DOHH2 (cell line): ENCODE data around the gene PHRF1.

Experiments
- H3F3A ChIP-seq: fragments of 200-600 bp; sonication (generic), shearing (Covaris generic); 2 replicates; pipeline ENCODE4 v1.6.0; 2016; ENCODE audit warnings: antibody characterized with exemption, mild to moderate bottlenecking; ENCODE audit not compliant: control insufficient read depth, insufficient read depth
- H3K27ac ChIP-seq: fragments of 200-600 bp; sonication (generic); 2 replicates; pipeline ENCODE4 v1.5.1; 2014; ENCODE audit warnings: low read depth, mild to moderate bottlenecking, low read length, moderate library complexity
- H3K27me3 ChIP-seq: fragments of 200-600 bp; sonication (generic); 2 replicates; pipeline ENCODE4 v1.6.1; 2014; ENCODE audit warnings: mild to moderate bottlenecking, low read length, mixed read lengths; ENCODE audit not compliant: control insufficient read depth
- H3K36me3 ChIP-seq: fragments of 200-600 bp; sonication (generic); 2 replicates; pipeline ENCODE4 v1.6.1; 2014; ENCODE audit warnings: mild to moderate bottlenecking, low read length, moderate library complexity, mixed read lengths; ENCODE audit not compliant: control insufficient read depth
- H3K4me1 ChIP-seq: fragments of 200-600 bp; sonication (generic); 2 replicates; pipeline ENCODE4 v1.6.1; 2014; ENCODE audit warnings: mild to moderate bottlenecking, low read length, mixed read lengths; ENCODE audit not compliant: control insufficient read depth
- H3K4me2 ChIP-seq: fragments of 200-600 bp; sonication (generic); 2 replicates; pipeline ENCODE4 v1.6.0; 2014; ENCODE audit warnings: mild to moderate bottlenecking, low read length, moderate library complexity
- H3K4me3 ChIP-seq: fragments of 200-600 bp; sonication (generic); 2 replicates; pipeline ENCODE4 v1.5.1; 2014; ENCODE audit warnings: mild to moderate bottlenecking, low read length, mixed read lengths
- H3K79me2 ChIP-seq: fragments of 200-600 bp; sonication (generic); 2 replicates; pipeline ENCODE4 v1.6.1; 2014; ENCODE audit warnings: mild to moderate bottlenecking, low read length, mixed read lengths; ENCODE audit not compliant: control insufficient read depth
- H3K9me2 ChIP-seq: fragments of 200-600 bp; sonication (generic); replicated peaks from 2 replicates; pipeline ENCODE4 v1.6.1; 2014; ENCODE audit warnings: mild to moderate bottlenecking, low read length, mixed read lengths; ENCODE audit not compliant: control insufficient read depth
- H3K9me3 ChIP-seq: fragments of 200-600 bp; sonication (generic); 2 replicates; pipeline ENCODE4 v1.6.1; 2014; ENCODE audit warnings: antibody characterized with exemption, low read length, mixed read lengths; ENCODE audit not compliant: control insufficient read depth, insufficient read depth
- H4K20me1 ChIP-seq: fragments of 200-600 bp; sonication (generic); 2 replicates; pipeline ENCODE4 v1.6.0; 2014; ENCODE audit warnings: low read depth, mild to moderate bottlenecking, antibody characterized with exemption, low read length, moderate library complexity; ENCODE audit not compliant: control insufficient read depth, insufficient read depth
- EZH2phosphoT487 ChIP-seq: fragments of 200-600 bp; sonication (generic); IDR thresholded peaks from 2 replicates; pipeline ENCODE4 v1.6.1; 2017; ENCODE audit warnings: borderline replicate concordance, mild to moderate bottlenecking, antibody characterized with exemption, low read length, moderate library complexity, mixed read lengths
- TF ChIP-seq, protein P1 (sequence below): fragments of 200-600 bp; sonication (generic); IDR thresholded peaks from one replicate; pipeline ENCODE4 v1.5.1; 2014; ENCODE audit warnings: antibody characterized with exemption, mild to moderate bottlenecking, low read depth, low read length; ENCODE audit not compliant: poor library complexity, severe bottlenecking

Gene PHRF1

GRCh38 chr11:575996-576768 lies at the start of gene PHRF1:
PHRF1 (plus strand) TSS chr11:576470; CDS start chr11:581513, 5,043 bp downstream.
- Histone ChIP-seq H3K4me1 (peaks cover 30% of the 10 kb centered on the region), H3K27ac (peak within 1 kb of the TSS; percentile 82), H3K27me3 (peaks cover 8% of the 10 kb centered on the region), H3K36me3 (peaks cover 33% of the 10 kb centered on the region), H3K79me2 (peaks cover 50% of the 10 kb centered on the region), H3K9me2 (no peaks in the 10 kb centered on the region), H3K4me3 (peak within 1 kb of the TSS; percentile 95), H3K9me3 (no peaks in the 10 kb centered on the region), H3K4me2 (peak within 1 kb of the TSS; percentile 97), H3F3A (no peaks in the 10 kb centered on the region), H4K20me1 (peaks cover 25% of the 10 kb centered on the region)
- TF ChIP-seq, protein P1, sequence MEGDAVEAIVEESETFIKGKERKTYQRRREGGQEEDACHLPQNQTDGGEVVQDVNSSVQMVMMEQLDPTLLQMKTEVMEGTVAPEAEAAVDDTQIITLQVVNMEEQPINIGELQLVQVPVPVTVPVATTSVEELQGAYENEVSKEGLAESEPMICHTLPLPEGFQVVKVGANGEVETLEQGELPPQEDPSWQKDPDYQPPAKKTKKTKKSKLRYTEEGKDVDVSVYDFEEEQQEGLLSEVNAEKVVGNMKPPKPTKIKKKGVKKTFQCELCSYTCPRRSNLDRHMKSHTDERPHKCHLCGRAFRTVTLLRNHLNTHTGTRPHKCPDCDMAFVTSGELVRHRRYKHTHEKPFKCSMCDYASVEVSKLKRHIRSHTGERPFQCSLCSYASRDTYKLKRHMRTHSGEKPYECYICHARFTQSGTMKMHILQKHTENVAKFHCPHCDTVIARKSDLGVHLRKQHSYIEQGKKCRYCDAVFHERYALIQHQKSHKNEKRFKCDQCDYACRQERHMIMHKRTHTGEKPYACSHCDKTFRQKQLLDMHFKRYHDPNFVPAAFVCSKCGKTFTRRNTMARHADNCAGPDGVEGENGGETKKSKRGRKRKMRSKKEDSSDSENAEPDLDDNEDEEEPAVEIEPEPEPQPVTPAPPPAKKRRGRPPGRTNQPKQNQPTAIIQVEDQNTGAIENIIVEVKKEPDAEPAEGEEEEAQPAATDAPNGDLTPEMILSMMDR: no peak
- TF ChIP-seq EZH2phosphoT487: no peak

DNA sequence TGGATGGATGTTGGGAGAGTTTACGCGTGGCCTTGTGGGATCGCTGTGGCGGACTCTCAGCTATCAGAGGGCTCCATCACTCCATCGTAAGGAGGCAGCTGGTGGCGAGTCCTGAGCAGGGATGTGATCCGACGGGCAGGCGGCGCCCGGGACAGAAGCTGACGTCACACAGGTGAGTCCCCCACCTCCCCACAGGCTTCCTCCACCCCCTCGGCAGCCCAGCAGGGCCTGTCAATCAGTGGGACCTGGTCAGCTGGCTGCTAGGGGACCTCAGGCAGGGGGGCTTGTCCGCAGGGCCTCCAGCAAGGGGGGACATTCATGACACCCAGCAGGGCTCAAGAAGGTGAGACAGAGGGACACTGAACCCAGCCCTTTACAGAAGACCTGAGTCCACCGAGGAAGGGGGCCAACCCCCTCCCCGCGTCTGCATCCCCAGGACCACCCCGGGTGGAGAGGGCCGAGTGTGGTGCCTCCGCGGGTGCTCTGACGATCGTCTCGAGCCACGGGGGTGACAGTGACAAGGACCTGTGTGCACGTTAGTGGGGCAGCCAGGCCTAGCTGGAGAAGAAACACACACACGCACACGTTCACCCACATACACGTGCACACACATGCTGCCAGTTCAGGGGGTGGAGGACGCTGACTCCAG lies 48.0 kb upstream of the PHRF1 start:
- Histone ChIP-seq H3K27ac (no peak overlapping the region), H3K4me3 (no peak overlapping the region), H3K27me3 (no peaks in the 10 kb centered on the region), H3K9me2 (no peaks in the 10 kb centered on the region), H3K4me1 (no peaks in the 10 kb centered on the region), H4K20me1 (no peaks in the 10 kb centered on the region), H3K79me2 (no peaks in the 10 kb centered on the region), H3F3A (no peaks in the 10 kb centered on the region; the same call in 1 of the 2 replicates), H3K36me3 (peaks cover 19% of the 10 kb centered on the region), H3K9me3 (no peaks in the 10 kb centered on the region), H3K4me2 (no peak overlapping the region)
- no peak for TF ChIP-seq EZH2phosphoT487
- TF ChIP-seq, protein P1: no peak

GRCh38 chr11:528815-529727 lies 47.2 kb upstream of the PHRF1 start:
- Histone ChIP-seq H3K9me3 (no peaks in the 10 kb centered on the region), H3K9me2 (no peaks in the 10 kb centered on the region), H3F3A (no peaks in the 10 kb centered on the region), H3K4me2 (no peak overlapping the region), H4K20me1 (no peaks in the 10 kb centered on the region), H3K4me3 (no peak overlapping the region), H3K79me2 (peaks cover 8% of the 10 kb centered on the region), H3K27ac (no peak overlapping the region), H3K4me1 (peaks cover 3% of the 10 kb centered on the region), H3K27me3 (no peaks in the 10 kb centered on the region), H3K36me3 (peaks cover 27% of the 10 kb centered on the region)
- no peak for TF ChIP-seq EZH2phosphoT487
